Activated CD4-positive, alpha-beta T cell treated with anti-CD3 and anti-CD28 coated beads, Interleukin-2, amount 10 ng/mL, durations not matched to agents 7 days and 5 days (primary cell): ENCODE results near the gene UGT8. TPM values are rescaled to one million over a fixed set of nuclear protein-coding genes. Genes with fewer than 3 reads are reported as not detected.
"Not testable (repeated sequence)": the region's sequence is repeated elsewhere in the genome, so short reads cannot be mapped to it uniquely, and the experiment has no call there.

Experiments used
- CTCF ChIA-PET: fragments of 350-600 bp; sonication (Branson Sonifier 250); formaldehyde crosslinking; loops from one replicate; lab custom pipeline; 2021; ENCODE audit warnings: antibody characterized with exemption; lab: Charles Lee
- POLR2A ChIA-PET: fragments of 350-600 bp; sonication (Branson Sonifier 250); formaldehyde crosslinking; loops from one replicate; lab custom pipeline; 2021; ENCODE audit warnings: antibody characterized with exemption; lab: Charles Lee
- DNase-seq: peaks from one replicate; pipeline ENCODE4 v3.0.0-alpha.2; 2020
- H3K27ac Mint-ChIP-seq: one replicate; pipeline ENCODE4 v1.8.0; 2021; ENCODE audit warnings: mild to moderate bottlenecking, moderate library complexity, mixed read lengths
- H3K27me3 Mint-ChIP-seq: one replicate; pipeline ENCODE4 v1.8.0; 2021; ENCODE audit warnings: mixed read lengths
- H3K36me3 Mint-ChIP-seq: one replicate; pipeline ENCODE4 v1.8.0; 2021; ENCODE audit warnings: low read depth, mixed read lengths
- H3K4me1 Mint-ChIP-seq: one replicate; pipeline ENCODE4 v1.8.0; 2021; ENCODE audit warnings: mixed read lengths
- H3K4me3 Mint-ChIP-seq: one replicate; pipeline ENCODE4 v1.8.0; 2021; ENCODE audit warnings: mild to moderate bottlenecking, moderate library complexity, mixed read lengths
- H3K9me3 Mint-ChIP-seq: one replicate; pipeline ENCODE4 v1.8.0; 2021; ENCODE audit warnings: mixed read lengths
- total RNA-seq, 2 experiments: library from RNA; stranded (reverse); gene quantifications; one replicate each; pipeline ENCODE4 v1.2.3, GENCODE V29; 2021

Gene UGT8
- total RNA-seq, 2 experiments from 2014 or later: 0.12 to 0.19 TPM

DNA sequence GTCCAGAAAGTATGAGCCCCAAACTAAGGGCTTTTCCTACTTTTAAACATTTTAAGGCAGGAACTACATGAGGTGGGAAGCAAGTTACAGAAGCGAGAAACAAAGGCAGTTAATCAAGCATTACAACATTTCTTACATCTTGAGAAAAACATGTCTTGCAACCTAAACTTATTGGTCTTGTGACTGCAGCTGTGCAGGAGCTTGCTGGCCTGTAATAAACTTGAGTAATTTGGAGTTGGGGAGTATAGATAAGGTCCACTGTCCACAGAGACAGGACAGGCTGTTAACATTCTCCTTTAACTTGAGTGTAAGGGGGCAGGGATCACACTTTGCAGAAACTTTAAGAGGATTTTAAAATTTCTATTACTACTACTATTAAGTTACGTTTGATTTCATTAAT lies 2.7 kb upstream of the UGT8 start:
- ChIA-PET CTCF (no interaction called here), POLR2A (interaction anchor here (0.6 kb wide), 1 partner anchor 1390 kb away, joined by 8 read pairs; no protein-coding TSS in a partner anchor)
- Mint-ChIP-seq H3K36me3 (no peaks in the 10 kb centered on the region), H3K27me3 (peaks cover 31% of the 10 kb centered on the region), H3K4me1 (peaks cover 7% of the 10 kb centered on the region), H3K4me3 (no peak overlapping the region), H3K27ac (no peak overlapping the region), H3K9me3 (no peaks in the 10 kb centered on the region)
- DNase-seq: no peak

DNA sequence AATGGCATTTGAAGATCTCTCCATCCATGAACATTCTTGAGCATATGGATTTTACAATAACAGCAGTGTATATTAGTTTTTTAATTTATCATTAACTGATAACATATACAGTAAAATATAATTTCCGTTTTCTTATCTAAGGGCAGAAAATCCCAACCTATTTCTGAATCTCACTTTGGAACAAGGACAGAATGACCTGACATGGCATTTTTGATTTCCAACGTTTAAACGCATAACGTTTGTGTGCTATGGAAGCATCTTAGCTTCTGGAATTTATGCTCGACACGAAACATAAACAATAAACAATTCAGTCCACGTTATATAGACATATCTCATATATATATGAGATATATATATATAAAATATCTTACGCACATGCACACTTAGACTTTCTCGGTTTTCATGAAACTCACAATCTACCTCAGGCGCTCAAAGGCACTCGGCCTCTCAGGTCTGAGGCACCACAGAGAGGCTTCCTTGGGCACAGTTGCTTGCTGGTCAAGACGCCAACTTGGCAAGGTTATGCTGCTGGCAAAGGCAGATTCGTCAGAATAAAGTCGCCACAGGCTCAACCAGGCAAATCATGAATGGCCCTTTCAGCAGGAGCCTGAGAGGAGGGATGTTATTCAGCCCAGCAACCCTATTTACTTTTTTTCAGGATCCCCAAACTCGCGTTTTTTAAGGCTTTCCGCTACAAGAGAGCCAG lies 1.0 kb upstream of the UGT8 start:
- no peaks in the 10 kb centered on the region for H3K36me3 Mint-ChIP-seq
- H3K27ac Mint-ChIP-seq: no peak overlapping the region
- H3K27me3 Mint-ChIP-seq: peaks cover 31% of the 10 kb centered on the region
- H3K4me3 Mint-ChIP-seq: peak overlapping the region; percentile 37
- DNase-seq: no peak
- H3K4me1 Mint-ChIP-seq: peaks cover 7% of the 10 kb centered on the region
- ChIA-PET POLR2A (no interaction called here), CTCF (no interaction called here)
- H3K9me3 Mint-ChIP-seq: no peaks in the 10 kb centered on the region

DNA sequence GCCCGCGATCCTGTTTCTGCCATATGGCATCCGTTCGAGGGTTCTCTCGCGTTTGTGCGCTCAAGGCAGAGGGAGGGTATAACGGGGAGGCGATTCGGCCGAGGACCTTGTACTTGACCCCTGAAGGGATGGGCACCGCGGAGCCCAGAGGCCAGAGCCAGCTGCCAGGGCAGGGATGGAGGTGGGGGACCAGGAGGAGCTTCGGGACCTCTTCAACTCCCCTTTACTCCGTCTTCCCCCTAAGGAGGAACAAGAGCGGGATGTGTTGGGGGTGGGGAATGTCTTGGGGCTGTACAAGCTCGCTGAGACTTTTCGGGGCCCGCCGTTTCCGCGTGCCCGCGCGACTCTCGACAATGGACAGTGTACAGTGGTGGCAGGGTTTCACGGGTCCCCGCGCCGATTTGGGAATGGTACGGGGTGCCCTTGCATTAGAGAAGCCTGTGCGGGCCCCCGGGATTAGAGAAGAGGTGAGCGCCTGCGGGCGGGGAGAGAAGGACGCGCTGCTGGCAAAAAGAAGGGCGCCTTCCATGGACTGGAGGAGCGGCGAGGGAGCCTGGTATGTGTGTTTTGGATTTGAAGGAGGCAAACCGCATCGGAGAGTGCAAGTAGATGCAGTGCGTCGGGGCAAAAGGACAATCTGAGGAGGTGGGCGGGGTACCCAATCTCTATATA lies 760 bp downstream of the UGT8 start:
- peaks cover 31% of the 10 kb centered on the region for H3K27me3 Mint-ChIP-seq
- no peaks in the 10 kb centered on the region for H3K9me3 Mint-ChIP-seq
- peaks cover 7% of the 10 kb centered on the region for H3K4me1 Mint-ChIP-seq
- H3K36me3 Mint-ChIP-seq: no peaks in the 10 kb centered on the region
- no peak for DNase-seq
- H3K4me3 Mint-ChIP-seq: peak overlapping the region; percentile 9
- ChIA-PET POLR2A (no interaction called here), CTCF (no interaction called here)
- no peak overlapping the region for H3K27ac Mint-ChIP-seq

DNA sequence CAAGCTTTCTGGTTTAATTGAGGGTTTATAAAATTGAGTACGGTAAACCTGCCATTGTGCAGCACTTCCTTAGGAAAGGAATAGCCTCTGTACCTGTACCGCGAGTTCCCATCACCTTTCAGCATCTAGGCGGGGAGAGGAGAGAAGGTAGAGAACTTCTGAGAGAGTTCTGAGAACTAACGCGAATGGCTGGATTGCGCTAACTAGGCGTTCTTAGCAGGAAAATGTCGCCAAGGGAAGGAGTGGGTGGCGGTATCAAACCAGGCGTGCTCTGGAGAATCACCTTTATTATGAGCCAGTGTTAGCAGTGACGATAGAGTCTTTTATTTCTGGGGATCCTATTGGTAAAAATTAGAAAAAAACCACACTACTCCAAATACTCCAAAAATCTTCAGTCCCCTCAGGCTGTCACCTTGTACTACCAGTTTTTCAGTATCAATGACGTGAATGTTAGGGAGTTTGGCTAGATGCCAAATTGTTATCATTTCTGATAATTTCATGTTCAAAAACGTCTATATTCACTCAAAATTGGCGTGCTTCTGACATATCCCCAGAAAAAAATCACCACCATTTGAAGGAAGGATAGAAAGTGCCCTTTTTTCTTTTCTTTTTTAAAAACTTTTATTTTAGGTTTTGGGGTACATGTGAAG lies 1.4 kb downstream of the UGT8 start:
- H3K36me3 Mint-ChIP-seq: no peaks in the 10 kb centered on the region
- no peak overlapping the region for H3K27ac Mint-ChIP-seq
- H3K4me3 Mint-ChIP-seq: no peak overlapping the region
- DNase-seq: no peak
- POLR2A ChIA-PET: no interaction called here
- H3K27me3 Mint-ChIP-seq: peaks cover 31% of the 10 kb centered on the region
- H3K4me1 Mint-ChIP-seq: peaks cover 7% of the 10 kb centered on the region
- H3K9me3 Mint-ChIP-seq: no peaks in the 10 kb centered on the region
- CTCF ChIA-PET: no interaction called here

DNA sequence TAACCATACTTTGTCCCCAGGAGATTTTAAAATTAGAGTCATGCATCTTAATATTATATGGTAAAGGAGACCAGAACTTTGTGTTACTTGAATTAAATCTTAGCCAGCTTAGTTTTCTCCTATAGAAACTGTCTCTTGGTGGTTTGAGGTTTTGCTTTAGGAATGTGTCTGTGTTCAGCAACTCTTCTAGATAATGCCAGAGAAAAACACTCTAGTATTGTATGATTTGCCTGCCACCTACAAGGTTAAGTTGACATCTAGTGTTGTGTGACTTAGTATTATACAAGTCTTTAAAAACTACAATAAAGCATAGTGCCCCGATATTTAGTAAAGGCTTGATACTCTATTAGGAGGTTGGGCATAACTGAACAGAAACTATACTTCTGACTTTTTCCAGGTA lies 2.1 kb downstream of the UGT8 start:
- no peak overlapping the region for H3K27ac Mint-ChIP-seq
- no peaks in the 10 kb centered on the region for H3K9me3 Mint-ChIP-seq
- CTCF ChIA-PET: no interaction called here
- no peak for DNase-seq
- POLR2A ChIA-PET: no interaction called here
- H3K36me3 Mint-ChIP-seq: no peaks in the 10 kb centered on the region
- peaks cover 7% of the 10 kb centered on the region for H3K4me1 Mint-ChIP-seq
- no peak overlapping the region for H3K4me3 Mint-ChIP-seq
- peaks cover 31% of the 10 kb centered on the region for H3K27me3 Mint-ChIP-seq

DNA sequence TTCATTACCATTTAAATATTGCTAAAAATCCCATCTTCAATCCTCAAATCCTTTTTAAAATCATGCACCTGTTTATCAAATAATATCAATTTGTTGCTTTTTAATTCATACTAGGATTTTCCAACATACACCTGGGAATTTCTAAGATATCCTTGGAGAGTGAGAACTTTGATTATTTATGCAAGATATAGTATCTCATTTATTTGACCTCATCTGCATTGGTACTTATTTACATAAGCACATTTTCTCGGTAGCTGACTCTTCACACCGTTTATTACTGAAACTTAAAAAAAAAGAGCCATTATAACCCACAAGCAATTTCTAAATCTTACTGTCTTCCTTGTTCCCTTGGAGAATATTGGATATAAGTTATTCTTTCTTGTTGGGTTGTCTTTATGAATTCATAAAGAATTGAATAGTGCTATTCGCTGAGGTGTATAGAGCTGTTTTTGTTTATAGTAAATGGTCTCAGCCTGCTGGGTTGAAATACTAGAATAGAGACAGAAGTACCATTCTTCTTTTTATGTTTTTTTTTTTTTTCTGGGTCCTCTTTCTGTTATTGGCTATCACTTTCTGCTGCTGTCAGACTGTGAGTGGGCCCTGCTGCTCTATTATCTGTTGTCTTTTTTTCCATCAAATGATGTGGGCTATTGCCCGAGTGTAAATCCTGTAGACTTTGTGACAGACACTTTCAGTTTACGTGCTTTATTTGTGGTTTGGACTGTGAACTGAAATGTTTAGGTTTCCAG lies 2.9 kb downstream of the UGT8 start:
- H3K27me3 Mint-ChIP-seq: peaks cover 31% of the 10 kb centered on the region
- no peaks in the 10 kb centered on the region for H3K9me3 Mint-ChIP-seq
- H3K4me3 Mint-ChIP-seq: no peak overlapping the region
- H3K4me1 Mint-ChIP-seq: peaks cover 7% of the 10 kb centered on the region
- DNase-seq: no peak
- no peaks in the 10 kb centered on the region for H3K36me3 Mint-ChIP-seq
- H3K27ac Mint-ChIP-seq: no peak overlapping the region
- CTCF ChIA-PET: no interaction called here
- POLR2A ChIA-PET: no interaction called here

DNA sequence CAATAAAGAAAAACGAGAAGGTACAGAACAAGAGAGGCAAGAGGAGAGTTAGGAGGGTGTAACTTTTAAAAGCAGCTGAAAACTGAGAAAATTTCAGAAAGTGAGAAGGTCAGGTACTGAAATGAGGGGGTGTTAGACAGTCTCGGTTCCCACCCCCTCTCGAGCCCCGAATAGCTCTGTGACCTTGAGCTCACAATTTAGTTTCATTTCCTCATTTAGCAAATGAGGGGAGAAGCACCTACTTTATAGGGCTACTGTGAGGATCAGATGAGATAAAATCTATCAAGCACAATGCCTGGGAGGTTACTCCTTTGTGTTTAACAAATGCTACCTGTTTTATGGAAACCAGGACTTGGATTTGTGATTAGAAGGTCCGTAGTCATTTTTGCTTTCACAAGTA lies 4.9 kb downstream of the UGT8 start:
- H3K36me3 Mint-ChIP-seq: no peaks in the 10 kb centered on the region
- H3K9me3 Mint-ChIP-seq: no peaks in the 10 kb centered on the region
- ChIA-PET POLR2A (no interaction called here), CTCF (no interaction called here)
- H3K4me1 Mint-ChIP-seq: peaks cover 7% of the 10 kb centered on the region
- H3K27me3 Mint-ChIP-seq: peaks cover 22% of the 10 kb centered on the region
- no peak overlapping the region for H3K4me3 Mint-ChIP-seq
- H3K27ac Mint-ChIP-seq: no peak overlapping the region
- DNase-seq: no peak

DNA sequence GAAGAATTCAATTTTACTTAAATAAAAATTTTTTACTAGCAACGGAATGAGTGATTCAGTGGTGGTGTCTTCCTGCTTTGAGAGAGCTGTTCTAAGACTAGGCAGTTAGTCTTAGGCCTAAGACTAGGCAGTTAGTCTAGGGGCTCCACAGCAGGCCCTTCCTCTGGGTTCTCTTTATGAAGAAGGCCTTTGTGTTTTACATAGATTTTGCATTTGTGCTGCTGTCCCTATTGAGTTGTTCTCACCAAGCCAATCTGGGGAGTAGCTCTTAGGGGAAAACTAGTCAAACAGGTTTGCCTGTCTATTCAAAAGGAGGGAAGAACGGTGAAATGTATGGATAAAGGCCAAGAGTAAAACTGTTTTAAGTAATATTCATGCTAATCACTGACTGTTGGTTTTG lies 7.6 kb downstream of the UGT8 start:
- no peak for DNase-seq
- Mint-ChIP-seq H3K27me3 (peaks cover 1% of the 10 kb centered on the region), H3K36me3 (no peaks in the 10 kb centered on the region), H3K4me3 (no peak overlapping the region), H3K4me1 (no peaks in the 10 kb centered on the region), H3K9me3 (no peaks in the 10 kb centered on the region), H3K27ac (no peak overlapping the region)
- POLR2A ChIA-PET: no interaction called here
- CTCF ChIA-PET: no interaction called here

DNA sequence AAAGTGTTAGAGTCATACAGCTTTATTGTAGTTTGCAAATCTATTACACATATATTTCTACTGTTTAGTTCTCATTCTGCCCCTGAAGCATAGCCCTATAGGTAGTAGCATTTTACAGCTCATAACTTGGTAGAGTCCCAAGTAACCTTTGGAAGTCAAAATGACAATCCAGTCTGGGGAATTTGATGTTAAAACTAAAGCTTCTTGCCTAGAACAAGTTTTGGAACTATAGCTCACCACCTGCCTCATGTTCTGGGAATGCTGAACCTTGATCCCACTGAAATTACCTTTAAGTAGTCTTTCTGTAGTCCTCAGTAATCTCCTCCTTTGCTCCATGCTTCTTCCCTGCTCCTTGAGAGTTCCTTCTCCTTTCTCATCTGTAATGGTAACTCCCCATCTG lies 8.4 kb downstream of the UGT8 start:
- Mint-ChIP-seq H3K36me3 (no peaks in the 10 kb centered on the region), H3K4me1 (no peaks in the 10 kb centered on the region), H3K27ac (no peak overlapping the region), H3K27me3 (peaks cover 1% of the 10 kb centered on the region), H3K9me3 (no peaks in the 10 kb centered on the region), H3K4me3 (no peak overlapping the region)
- no peak for DNase-seq
- POLR2A ChIA-PET: no interaction called here
- CTCF ChIA-PET: no interaction called here

DNA sequence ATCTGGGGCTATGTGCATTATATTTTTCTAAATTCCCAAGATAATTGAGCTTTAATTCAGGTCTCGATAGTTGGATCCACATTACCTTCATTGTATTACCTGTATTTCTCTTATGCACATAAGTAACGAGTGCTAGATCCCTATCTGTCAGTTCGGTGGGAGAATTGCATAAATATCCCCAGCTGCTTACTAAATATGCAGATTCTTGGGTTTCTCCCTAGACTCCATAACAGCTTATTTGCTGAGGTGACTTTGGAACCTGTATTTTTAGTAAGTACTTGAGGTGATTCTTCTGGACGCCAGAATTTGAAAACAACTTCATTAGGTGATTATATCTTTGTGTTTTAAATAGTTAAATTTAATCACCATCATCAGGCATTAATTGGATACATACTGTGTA lies 15.0 kb downstream of the UGT8 start:
- Mint-ChIP-seq H3K27ac (no peak overlapping the region), H3K4me3 (no peak overlapping the region), H3K9me3 (no peaks in the 10 kb centered on the region), H3K4me1 (no peaks in the 10 kb centered on the region), H3K36me3 (no peaks in the 10 kb centered on the region), H3K27me3 (peaks cover 3% of the 10 kb centered on the region)
- ChIA-PET CTCF (no interaction called here), POLR2A (no interaction called here)
- no peak for DNase-seq

DNA sequence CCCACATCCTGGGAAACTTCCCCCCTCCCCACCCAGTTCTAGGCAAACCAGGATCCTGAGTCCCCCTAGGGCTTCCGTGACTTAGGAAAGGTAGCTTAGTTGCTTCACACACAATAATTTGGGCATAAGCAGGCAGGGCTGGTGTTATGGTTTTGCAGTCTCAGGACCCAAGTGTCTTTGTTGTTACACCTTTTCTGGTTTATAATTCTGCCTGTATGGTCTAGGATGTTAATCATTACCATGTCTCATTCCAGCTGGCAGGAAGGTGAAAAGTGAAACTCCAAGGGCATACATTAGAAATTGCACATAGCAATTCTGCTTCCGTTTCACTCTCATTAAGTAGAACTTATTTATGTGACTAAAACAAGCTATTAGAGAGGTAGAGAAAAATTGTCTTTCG lies 16.8 kb downstream of the UGT8 start:
- CTCF ChIA-PET: no interaction called here
- Mint-ChIP-seq H3K36me3 (no peaks in the 10 kb centered on the region), H3K27me3 (peaks cover 2% of the 10 kb centered on the region), H3K4me1 (no peaks in the 10 kb centered on the region), H3K4me3 (no peak overlapping the region), H3K9me3 (no peaks in the 10 kb centered on the region), H3K27ac (no peak overlapping the region)
- POLR2A ChIA-PET: no interaction called here
- no peak for DNase-seq

DNA sequence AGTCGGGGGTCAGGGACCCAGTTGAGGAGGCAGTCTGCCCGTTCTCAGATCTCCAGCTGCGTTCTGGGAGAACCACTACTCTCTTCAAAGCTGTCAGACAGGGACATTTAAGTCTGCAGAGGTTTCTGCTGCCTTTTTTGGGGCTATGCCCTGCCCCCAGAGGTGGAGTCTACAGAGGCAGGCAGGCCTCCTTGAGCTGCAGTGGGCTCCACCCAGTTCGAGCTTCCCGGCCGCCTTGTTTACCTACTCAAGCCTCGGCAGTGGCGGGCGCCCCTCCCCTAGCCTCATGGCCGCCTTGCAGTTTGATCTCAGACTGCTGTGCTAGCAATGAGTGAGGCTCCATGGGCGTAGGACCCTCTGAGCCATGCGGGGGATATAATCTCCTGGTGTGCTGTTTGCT lies 17.4 kb downstream of the UGT8 start:
- H3K4me1 Mint-ChIP-seq, H3K27ac Mint-ChIP-seq, POLR2A ChIA-PET, CTCF ChIA-PET, H3K36me3 Mint-ChIP-seq, DNase-seq, H3K9me3 Mint-ChIP-seq, H3K27me3 Mint-ChIP-seq, H3K4me3 Mint-ChIP-seq: not testable (repeated sequence)

DNA sequence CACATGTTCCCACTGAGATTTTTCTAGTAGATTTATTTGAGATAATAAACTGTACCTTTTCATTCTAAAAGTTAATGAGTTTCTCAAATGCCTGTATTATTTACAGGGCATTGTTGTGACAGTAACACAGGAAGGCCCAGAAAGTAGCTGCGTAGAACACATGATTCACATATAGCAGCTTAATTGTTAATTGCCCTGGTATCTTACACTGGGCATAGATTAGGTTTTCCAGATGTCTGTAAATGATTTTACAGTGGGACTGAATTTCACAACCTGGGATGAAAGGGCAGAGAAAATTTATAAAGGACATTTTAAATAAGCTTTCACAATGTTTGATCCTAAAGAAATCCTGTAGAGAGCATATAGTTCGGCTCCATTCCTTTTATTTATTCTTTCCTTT lies 27.6 kb downstream of the UGT8 start:
- no peaks in the 10 kb centered on the region for H3K9me3 Mint-ChIP-seq
- H3K4me1 Mint-ChIP-seq: no peaks in the 10 kb centered on the region
- no peak for DNase-seq
- ChIA-PET POLR2A (no interaction called here), CTCF (no interaction called here)
- H3K36me3 Mint-ChIP-seq: no peaks in the 10 kb centered on the region
- H3K4me3 Mint-ChIP-seq: no peak overlapping the region
- H3K27ac Mint-ChIP-seq: no peak overlapping the region
- H3K27me3 Mint-ChIP-seq: no peaks in the 10 kb centered on the region
